Fibroblast of lung (primary cell): ENCODE data around the gene FKBP9. TPM values are rescaled to one million over a fixed set of nuclear protein-coding genes. Genes with fewer than 3 reads are reported as not detected.
A peak's percentile ranks its signal among the peaks of the same experiment; 100 is the strongest.

Source experiments
- DNase-seq, 2 donors: peaks; one replicate each; pipeline versions ENCODE4 v3.0.0 to v3.0.0-alpha.2; 2010; ENCODE audit warnings: low read depth in 2 of 2
- H2AFZ ChIP-seq: 2 replicates; pipeline ENCODE4 v1.5.1; 2012; ENCODE audit warnings: low read length, control low read depth, inconsistent platforms
- H3K27ac ChIP-seq: 2 replicates; pipeline ENCODE4 v1.5.1; 2011; ENCODE audit warnings: low read length, control low read depth; ENCODE audit not compliant: insufficient read depth
- H3K27me3 ChIP-seq: 2 replicates; pipeline ENCODE4 v1.5.1; 2011; ENCODE audit warnings: mild to moderate bottlenecking, low read length; ENCODE audit not compliant: control insufficient read depth, insufficient read depth
- H3K36me3 ChIP-seq: 2 replicates; pipeline ENCODE4 v1.5.1; 2011; ENCODE audit warnings: low read length; ENCODE audit not compliant: control insufficient read depth, insufficient read depth
- H3K4me1 ChIP-seq: 2 replicates; pipeline ENCODE4 v1.5.1; 2011; ENCODE audit warnings: low read length; ENCODE audit not compliant: control insufficient read depth, insufficient read depth; ENCODE audit errors: extremely low read depth
- H3K4me2 ChIP-seq: 2 replicates; pipeline ENCODE4 v1.5.1; 2011; ENCODE audit warnings: low read length, control low read depth; ENCODE audit not compliant: insufficient read depth; ENCODE audit errors: extremely low read depth
- H3K4me3 ChIP-seq, 4 experiments: fragments of 200-600 bp in 1 of 4; sonication (generic) in 1 of 4; replicated peaks in 1 of 4; 2 replicates each; pipeline ENCODE4 v1.5.1; 2011 to 2016; ENCODE audit warnings: low read length in 4 of 4, low read depth in 3 of 4, mild to moderate bottlenecking in 3 of 4, control low read depth in 2 of 4, inconsistent platforms in 1 of 4, mixed read lengths in 1 of 4; ENCODE audit not compliant: insufficient read depth in 1 of 4; ENCODE audit errors: control extremely low read depth in 1 of 4
- H3K79me2 ChIP-seq: 2 replicates; pipeline ENCODE4 v1.5.1; 2012; ENCODE audit warnings: mild to moderate bottlenecking, low read length, inconsistent platforms; ENCODE audit not compliant: control insufficient read depth, insufficient read depth
- H3K9ac ChIP-seq: 2 replicates; pipeline ENCODE4 v1.5.1; 2011; ENCODE audit warnings: mild to moderate bottlenecking, low read length, control low read depth; ENCODE audit not compliant: insufficient read depth
- H3K9me3 ChIP-seq: 2 replicates; pipeline ENCODE4 v1.5.1; 2012; ENCODE audit warnings: low read depth, low read length; ENCODE audit not compliant: control insufficient read depth, insufficient read depth
- H4K20me1 ChIP-seq: 2 replicates; pipeline ENCODE4 v1.5.1; 2011; ENCODE audit warnings: low read length; ENCODE audit not compliant: control insufficient read depth, insufficient read depth; ENCODE audit errors: extremely low read depth
- CTCF ChIP-seq, 2 donors: IDR thresholded peaks in 1 of 2; conservative IDR thresholded peaks in 1 of 2; 1 replicate in 1 of 2; 2 replicates in 1 of 2; pipeline ENCODE4 v1.5.1; 2011 to 2012; ENCODE audit warnings: low read length in 2 of 2, control low read depth in 1 of 2, inconsistent platforms in 1 of 2, low read depth in 1 of 2, mild to moderate bottlenecking in 1 of 2
- EZH2 ChIP-seq: IDR thresholded peaks from 2 replicates; pipeline ENCODE4 v1.5.1; 2012; ENCODE audit warnings: low read length, control low read depth, mild to moderate bottlenecking; ENCODE audit errors: missing control alignments
- polyA plus RNA-seq, 2 donors: library from polyadenylated mRNA; depleted of rRNA in 1 of 2; stranded (reverse) in 1 of 2; unstranded in 1 of 2; fragments of >200 nt; gene quantifications; 2 replicates each; pipeline ENCODE4 v1.2.1, GENCODE V29; 2011 to 2012; ENCODE audit warnings: missing spikeins in 1 of 2
- total RNA-seq: library from RNA; depleted of rRNA; stranded (reverse); fragments of >200 nt; gene quantifications from 2 replicates; pipeline ENCODE4 v1.2.1, GENCODE V29; 2014

The FKBP9 gene
- total and polyA plus RNA-seq, 2 donors (not counting 1 experiment from before 2014, with no cell fraction given) = 230 to 242 TPM

- H3K4me3 ChIP-seq = peak overlapping the region; percentile 21 to 71 (median 43)
- peaks cover 2% of the 10 kb centered on the region for H3K4me1 ChIP-seq
- no peak overlapping the region for H2AFZ ChIP-seq
- DNase-seq = no peak
- H3K9me3 ChIP-seq = no peaks in the 10 kb centered on the region
- no peak overlapping the region for H3K9ac ChIP-seq
- H3K27me3 ChIP-seq = no peaks in the 10 kb centered on the region
- H3K36me3 ChIP-seq = no peaks in the 10 kb centered on the region
- peak overlapping the region; percentile 99 for H3K4me2 ChIP-seq
- peak overlapping the region; percentile 18 for H3K27ac ChIP-seq
- TF ChIP-seq CTCF (conservative IDR thresholded peaks at IDR 0.05 in 1 of 2, IDR thresholded peaks at IDR 0.05 in 1 of 2; ENCODE audit: low read depth in 1 of 2, low read length in 2 of 2) = no peak
- TF ChIP-seq EZH2 = no peak
- H4K20me1 ChIP-seq = no peaks in the 10 kb centered on the region
- peaks cover 58% of the 10 kb centered on the region for H3K79me2 ChIP-seq
Measured at GRCh38 chr7:33039903-33040292, 82.7 kb downstream of the FKBP9 start.

GRCh38 chr7:33040803-33041516 lies 83.7 kb downstream of the FKBP9 start:
- Histone ChIP-seq H2AFZ (no peak overlapping the region), H3K27me3 (no peaks in the 10 kb centered on the region), H3K36me3 (no peaks in the 10 kb centered on the region), H3K4me3 (peak overlapping the region in 1 of 4 experiments; percentile 7), H3K4me1 (no peaks in the 10 kb centered on the region), H3K9me3 (no peaks in the 10 kb centered on the region), H3K4me2 (peak overlapping the region; percentile 65), H4K20me1 (no peaks in the 10 kb centered on the region), H3K79me2 (peaks cover 58% of the 10 kb centered on the region), H3K9ac (no peak overlapping the region), H3K27ac (peak overlapping the region; percentile 29)
- peak in 1 of 2 donors; percentile 51 for DNase-seq
- TF ChIP-seq CTCF (conservative IDR thresholded peaks at IDR 0.05 in 1 of 2, IDR thresholded peaks at IDR 0.05 in 1 of 2; ENCODE audit: low read depth in 1 of 2, low read length in 2 of 2) (no peak), EZH2 (no peak)

- Histone ChIP-seq H2AFZ (no peak overlapping the region), H3K4me2 (no peak overlapping the region), H3K27ac (no peak overlapping the region), H3K4me3 (no peak overlapping the region), H3K9ac (no peak overlapping the region), H4K20me1 (no peaks in the 10 kb centered on the region), H3K9me3 (no peaks in the 10 kb centered on the region), H3K4me1 (no peaks in the 10 kb centered on the region), H3K36me3 (no peaks in the 10 kb centered on the region), H3K79me2 (peaks cover 58% of the 10 kb centered on the region), H3K27me3 (no peaks in the 10 kb centered on the region)
- DNase-seq = no peak
- TF ChIP-seq CTCF (conservative IDR thresholded peaks at IDR 0.05 in 1 of 2, IDR thresholded peaks at IDR 0.05 in 1 of 2; ENCODE audit: low read depth in 1 of 2, low read length in 2 of 2) (no peak), EZH2 (no peak)
Measured at GRCh38 chr7:33041631-33042428, 84.6 kb downstream of the FKBP9 start.
